Panc1 (cell line): ENCODE results near the gene HSD17B7. TPM values are rescaled to one million over a fixed set of nuclear protein-coding genes. Genes with fewer than 3 reads are reported as not detected.
"Not testable (repeated sequence)": the region's sequence is repeated elsewhere in the genome, so short reads cannot be mapped to it uniquely, and the experiment has no call there.

Experiments
- ATAC-seq: fragments of 200-7000 bp; cut with Tn5 transposase; 2 replicates; pipeline ENCODE4 v1.9.1; 2020; ENCODE audit warnings: mild to moderate bottlenecking, moderate library complexity
- BruUV-seq: library from RNA; stranded (reverse); fragments of 400-500 nt; replicated peaks from 2 replicates; lab custom pipeline; 2021; lab: Mats Ljungman, UMichigan
- CTCF ChIA-PET: fragments of 300-600 bp; sonication (Branson Sonifier 250); formaldehyde crosslinking; loops from one replicate; lab custom pipeline; 2022; ENCODE audit warnings: antibody characterized with exemption; lab: Charles Lee
- POLR2A ChIA-PET: fragments of 300-600 bp; sonication (Branson Sonifier 250); formaldehyde crosslinking; loops from one replicate; lab custom pipeline; 2022; ENCODE audit warnings: antibody characterized with exemption; lab: Charles Lee
- DNase-seq: peaks from one replicate; pipeline ENCODE4 v3.0.0-alpha.2; 2010; ENCODE audit warnings: low read depth, low spot score
- H3K27ac ChIP-seq: 2 replicates; pipeline ENCODE4 v1.5.1; 2011; ENCODE audit warnings: mild to moderate bottlenecking, low read length, inconsistent platforms
- H3K27me3 ChIP-seq: fragments of 200-500 bp; sonication (Bioruptor generic); 2 replicates; pipeline ENCODE4 v1.6.0; 2014; ENCODE audit warnings: low read length, inconsistent platforms; ENCODE audit not compliant: control insufficient read depth, insufficient read depth
- H3K36me3 ChIP-seq: fragments of 200-500 bp; sonication (Bioruptor generic); 2 replicates; pipeline ENCODE4 v1.5.1; 2014; ENCODE audit warnings: inconsistent platforms, mild to moderate bottlenecking, low read length, moderate library complexity; ENCODE audit not compliant: control insufficient read depth, insufficient read depth
- H3K4me1 ChIP-seq: 2 replicates; pipeline ENCODE4 v1.5.1; 2011; ENCODE audit warnings: inconsistent platforms, mild to moderate bottlenecking, low read length, moderate library complexity; ENCODE audit not compliant: control insufficient read depth, insufficient read depth
- H3K4me3 ChIP-seq, 2 experiments: 2 replicates each; pipeline ENCODE4 v1.5.1; 2011 to 2012; ENCODE audit warnings: low read depth in 2 of 2, low read length in 2 of 2, mild to moderate bottlenecking in 2 of 2, inconsistent platforms in 1 of 2, moderate library complexity in 1 of 2
- H3K9me3 ChIP-seq: fragments of 200-500 bp; sonication (Bioruptor generic); 2 replicates; pipeline ENCODE4 v1.5.1; 2014; ENCODE audit warnings: low read depth, mild to moderate bottlenecking, inconsistent platforms, low read length, moderate library complexity; ENCODE audit not compliant: control insufficient read depth, insufficient read depth
- POLR2AphosphoS5 ChIP-seq: IDR thresholded peaks from 2 replicates; pipeline ENCODE4 v1.6.1; 2012; ENCODE audit warnings: mild to moderate bottlenecking, low read depth, low read length, moderate library complexity
- SIN3A ChIP-seq: IDR thresholded peaks from 2 replicates; pipeline ENCODE4 v1.6.1; 2012; ENCODE audit warnings: low read depth, mild to moderate bottlenecking, low read length, moderate library complexity, borderline replicate concordance; ENCODE audit not compliant: insufficient read depth
- TCF7L2 ChIP-seq: IDR thresholded peaks from 2 replicates; pipeline ENCODE4 v1.6.1; 2011; ENCODE audit warnings: mild to moderate bottlenecking, low read depth, low read length, inconsistent platforms
- in situ Hi-C: cut with HindIII; loops from 2 replicates; pipeline ENCODE4 v1.10.0; 2016; ENCODE audit warnings: low sequenced_read_pairs, low pct_unique_long_range_greater_than_20kb
- intact Hi-C: fragments of 100-400 bp; cut with micrococcal nuclease; formaldehyde crosslinking; loops from one replicate; pipeline ENCODE4 v1.10.0; 2022; ENCODE audit not compliant: unreplicated experiment
- total RNA-seq: library from RNA; stranded (reverse); gene quantifications from one replicate; pipeline ENCODE4 v1.2.1, GENCODE V29; 2021; ENCODE audit not compliant: unreplicated experiment
- TF ChIP-seq, protein P1 (sequence below), 2 experiments: IDR thresholded peaks; 2 replicates each; pipeline ENCODE4 v1.6.1; 2011 to 2012; ENCODE audit warnings: low read depth in 2 of 2, control low read depth in 1 of 2, low read length in 1 of 2, mild to moderate bottlenecking in 1 of 2, moderate library complexity in 1 of 2; ENCODE audit not compliant: insufficient read depth in 1 of 2
- TF ChIP-seq, protein P2 (sequence below): fragments of 450-650 bp; IDR thresholded peaks from 2 replicates; pipeline ENCODE4 v1.5.1; 2017; ENCODE audit warnings: mild to moderate bottlenecking

HSD17B7 gene
- total RNA-seq, 1 experiment from 2014 or later: 24.6 TPM

DNA sequence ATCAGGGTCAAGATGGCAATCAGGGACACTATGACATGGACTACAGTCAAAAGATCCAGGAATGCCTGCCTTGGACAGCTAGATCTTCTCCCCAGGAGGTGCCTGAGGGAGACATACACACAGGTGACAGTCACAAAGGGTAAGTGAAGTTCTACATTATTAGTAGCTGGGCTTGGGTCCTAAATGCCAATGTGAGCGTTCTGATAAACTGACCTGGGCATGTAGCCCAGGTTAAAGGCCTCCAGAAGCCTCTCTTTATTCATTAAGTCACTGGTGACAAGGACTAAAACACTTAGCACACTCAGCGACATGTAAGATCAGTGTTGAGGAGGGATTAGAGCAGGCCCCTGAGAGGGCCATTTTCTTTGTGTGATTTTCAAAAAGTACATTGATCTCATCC is 48.9 kb upstream of the HSD17B7 start:
- H3K27me3 ChIP-seq: no peaks in the 10 kb centered on the region
- in situ Hi-C loops: no loop called here
- H3K9me3 ChIP-seq: no peaks in the 10 kb centered on the region
- H3K36me3 ChIP-seq: no peaks in the 10 kb centered on the region
- TF ChIP-seq SIN3A (no peak), POLR2AphosphoS5 (no peak), TCF7L2 (no peak)
- TF ChIP-seq, protein P1, sequence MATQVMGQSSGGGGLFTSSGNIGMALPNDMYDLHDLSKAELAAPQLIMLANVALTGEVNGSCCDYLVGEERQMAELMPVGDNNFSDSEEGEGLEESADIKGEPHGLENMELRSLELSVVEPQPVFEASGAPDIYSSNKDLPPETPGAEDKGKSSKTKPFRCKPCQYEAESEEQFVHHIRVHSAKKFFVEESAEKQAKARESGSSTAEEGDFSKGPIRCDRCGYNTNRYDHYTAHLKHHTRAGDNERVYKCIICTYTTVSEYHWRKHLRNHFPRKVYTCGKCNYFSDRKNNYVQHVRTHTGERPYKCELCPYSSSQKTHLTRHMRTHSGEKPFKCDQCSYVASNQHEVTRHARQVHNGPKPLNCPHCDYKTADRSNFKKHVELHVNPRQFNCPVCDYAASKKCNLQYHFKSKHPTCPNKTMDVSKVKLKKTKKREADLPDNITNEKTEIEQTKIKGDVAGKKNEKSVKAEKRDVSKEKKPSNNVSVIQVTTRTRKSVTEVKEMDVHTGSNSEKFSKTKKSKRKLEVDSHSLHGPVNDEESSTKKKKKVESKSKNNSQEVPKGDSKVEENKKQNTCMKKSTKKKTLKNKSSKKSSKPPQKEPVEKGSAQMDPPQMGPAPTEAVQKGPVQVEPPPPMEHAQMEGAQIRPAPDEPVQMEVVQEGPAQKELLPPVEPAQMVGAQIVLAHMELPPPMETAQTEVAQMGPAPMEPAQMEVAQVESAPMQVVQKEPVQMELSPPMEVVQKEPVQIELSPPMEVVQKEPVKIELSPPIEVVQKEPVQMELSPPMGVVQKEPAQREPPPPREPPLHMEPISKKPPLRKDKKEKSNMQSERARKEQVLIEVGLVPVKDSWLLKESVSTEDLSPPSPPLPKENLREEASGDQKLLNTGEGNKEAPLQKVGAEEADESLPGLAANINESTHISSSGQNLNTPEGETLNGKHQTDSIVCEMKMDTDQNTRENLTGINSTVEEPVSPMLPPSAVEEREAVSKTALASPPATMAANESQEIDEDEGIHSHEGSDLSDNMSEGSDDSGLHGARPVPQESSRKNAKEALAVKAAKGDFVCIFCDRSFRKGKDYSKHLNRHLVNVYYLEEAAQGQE (IDR thresholded peaks at IDR 0.05; ENCODE audit: insufficient read depth in 1 of 2, low read depth in 2 of 2, low read length in 1 of 2): no peak
- TF ChIP-seq, protein P2, sequence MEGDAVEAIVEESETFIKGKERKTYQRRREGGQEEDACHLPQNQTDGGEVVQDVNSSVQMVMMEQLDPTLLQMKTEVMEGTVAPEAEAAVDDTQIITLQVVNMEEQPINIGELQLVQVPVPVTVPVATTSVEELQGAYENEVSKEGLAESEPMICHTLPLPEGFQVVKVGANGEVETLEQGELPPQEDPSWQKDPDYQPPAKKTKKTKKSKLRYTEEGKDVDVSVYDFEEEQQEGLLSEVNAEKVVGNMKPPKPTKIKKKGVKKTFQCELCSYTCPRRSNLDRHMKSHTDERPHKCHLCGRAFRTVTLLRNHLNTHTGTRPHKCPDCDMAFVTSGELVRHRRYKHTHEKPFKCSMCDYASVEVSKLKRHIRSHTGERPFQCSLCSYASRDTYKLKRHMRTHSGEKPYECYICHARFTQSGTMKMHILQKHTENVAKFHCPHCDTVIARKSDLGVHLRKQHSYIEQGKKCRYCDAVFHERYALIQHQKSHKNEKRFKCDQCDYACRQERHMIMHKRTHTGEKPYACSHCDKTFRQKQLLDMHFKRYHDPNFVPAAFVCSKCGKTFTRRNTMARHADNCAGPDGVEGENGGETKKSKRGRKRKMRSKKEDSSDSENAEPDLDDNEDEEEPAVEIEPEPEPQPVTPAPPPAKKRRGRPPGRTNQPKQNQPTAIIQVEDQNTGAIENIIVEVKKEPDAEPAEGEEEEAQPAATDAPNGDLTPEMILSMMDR: no peak
- ATAC-seq (no peak), DNase-seq (no peak)
- no peaks in the 10 kb centered on the region for H3K4me1 ChIP-seq
- no peak overlapping the region for H3K4me3 ChIP-seq
- intact Hi-C loops: no loop called here
- no peak overlapping the region for H3K27ac ChIP-seq
- POLR2A ChIA-PET: no interaction called here
- CTCF ChIA-PET: no interaction called here
- BruUV-seq: no TSS peak

DNA sequence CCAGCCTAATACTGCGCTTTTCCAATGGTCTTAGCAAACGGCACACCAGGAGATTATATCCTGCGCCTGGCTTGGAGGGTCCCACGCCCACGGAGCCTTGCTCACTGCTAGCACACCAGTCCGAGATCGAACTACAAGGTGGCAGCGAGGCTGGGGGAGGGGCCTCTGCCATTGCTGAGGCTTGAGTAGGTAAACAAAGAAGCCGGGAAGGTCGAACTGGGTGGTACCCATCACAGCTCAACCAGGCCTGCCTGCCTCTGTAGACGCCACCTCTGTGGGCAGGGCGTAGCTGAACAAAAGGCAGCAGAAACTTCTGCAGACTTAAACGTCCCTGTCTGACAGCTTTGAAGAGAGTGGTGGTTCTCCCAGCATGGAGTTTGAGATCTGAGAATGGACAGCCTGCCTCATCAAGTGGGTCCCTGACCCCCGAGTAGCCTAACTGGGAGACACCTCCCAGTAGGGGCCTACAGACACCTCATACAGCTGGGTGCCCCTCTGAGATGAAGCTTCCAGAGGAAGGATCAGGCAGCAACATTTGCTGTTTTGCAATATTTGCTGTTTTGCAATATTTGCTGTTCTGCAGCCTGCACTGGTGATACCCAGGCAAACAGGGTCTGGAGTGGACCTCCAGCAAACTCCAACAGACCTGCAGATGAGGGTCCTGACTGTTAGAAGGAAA is 44.1 kb upstream of the HSD17B7 start:
- BruUV-seq, H3K27ac ChIP-seq, ATAC-seq, intact Hi-C loops, H3K4me3 ChIP-seq, H3K36me3 ChIP-seq, H3K4me1 ChIP-seq, DNase-seq, in situ Hi-C loops, H3K27me3 ChIP-seq, POLR2A ChIA-PET, CTCF ChIA-PET, H3K9me3 ChIP-seq: not testable (repeated sequence)

DNA sequence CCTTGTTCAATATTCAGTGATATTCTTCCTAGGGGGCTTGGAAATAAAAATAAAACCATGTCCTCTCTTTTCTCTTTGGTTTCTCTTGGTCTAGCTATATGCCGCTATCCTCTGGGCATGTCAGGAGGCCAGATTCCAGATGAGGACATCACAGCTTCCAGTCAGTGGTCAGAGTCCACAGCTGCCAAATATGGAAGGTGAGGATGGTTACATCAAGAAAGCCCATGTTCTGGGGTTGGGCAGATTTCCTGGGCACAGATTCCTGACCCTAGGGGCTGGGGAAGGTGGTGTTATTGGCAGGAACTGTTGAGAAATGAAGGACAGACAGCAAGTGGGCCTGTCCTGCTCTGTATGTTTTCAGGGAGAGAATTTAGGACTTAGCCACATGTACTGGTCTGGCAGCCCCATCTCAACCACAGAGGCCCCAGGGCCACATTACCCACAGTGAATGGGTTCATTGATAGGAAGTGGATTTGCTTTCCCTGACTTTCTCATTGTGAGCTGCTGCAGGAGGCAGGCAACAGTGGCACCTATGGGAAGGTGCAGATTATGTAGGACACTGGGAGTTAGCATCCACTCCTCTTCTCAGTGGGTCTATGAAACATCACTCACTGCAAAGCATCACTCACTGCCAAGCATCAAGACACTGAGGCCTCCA is 37.4 kb upstream of the HSD17B7 start:
- Histone ChIP-seq H3K27me3 (no peaks in the 10 kb centered on the region), H3K27ac (no peak overlapping the region), H3K9me3 (no peaks in the 10 kb centered on the region), H3K4me1 (no peaks in the 10 kb centered on the region), H3K4me3 (no peak overlapping the region), H3K36me3 (no peaks in the 10 kb centered on the region)
- intact Hi-C loops (no loop called here), in situ Hi-C loops (no loop called here)
- ChIA-PET CTCF (no interaction called here), POLR2A (no interaction called here)
- DNase-seq: no peak
- TF ChIP-seq POLR2AphosphoS5 (no peak), SIN3A (no peak), TCF7L2 (no peak)
- TF ChIP-seq, protein P2: no peak
- TF ChIP-seq, protein P1 (IDR thresholded peaks at IDR 0.05; ENCODE audit: insufficient read depth in 1 of 2, low read depth in 2 of 2, low read length in 1 of 2): no peak
- BruUV-seq: no TSS peak
- no peak; the same call in 1 of the 2 replicates for ATAC-seq
